GM10248 (cell line): ENCODE results near the gene DPH1.

ENCODE experiments used
- CTCF ChIA-PET: fragments of 300-600 bp; sonication (Branson Sonifier 250); formaldehyde crosslinking; extraction: SDS; loops from one replicate; lab custom pipeline; 2021; ENCODE audit warnings: antibody characterized with exemption; lab: Yijun Ruan, JAX
- POLR2A ChIA-PET: fragments of 350-650 bp; sonication (Branson Sonifier 250); formaldehyde crosslinking; extraction: SDS; loops from one replicate; lab custom pipeline; 2020; ENCODE audit warnings: antibody characterized with exemption; lab: Yijun Ruan, JAX
- DNase-seq: peaks from one replicate; pipeline ENCODE4 v3.0.0; 2012; ENCODE audit errors: extremely low spot score
- TF ChIP-seq, protein P1 (sequence below): IDR thresholded peaks from 2 replicates; pipeline ENCODE4 v1.5.1; 2012; ENCODE audit warnings: mild to moderate bottlenecking, low read depth; ENCODE audit errors: extremely low read depth, missing control alignments, control extremely low read depth

Gene DPH1

DNA sequence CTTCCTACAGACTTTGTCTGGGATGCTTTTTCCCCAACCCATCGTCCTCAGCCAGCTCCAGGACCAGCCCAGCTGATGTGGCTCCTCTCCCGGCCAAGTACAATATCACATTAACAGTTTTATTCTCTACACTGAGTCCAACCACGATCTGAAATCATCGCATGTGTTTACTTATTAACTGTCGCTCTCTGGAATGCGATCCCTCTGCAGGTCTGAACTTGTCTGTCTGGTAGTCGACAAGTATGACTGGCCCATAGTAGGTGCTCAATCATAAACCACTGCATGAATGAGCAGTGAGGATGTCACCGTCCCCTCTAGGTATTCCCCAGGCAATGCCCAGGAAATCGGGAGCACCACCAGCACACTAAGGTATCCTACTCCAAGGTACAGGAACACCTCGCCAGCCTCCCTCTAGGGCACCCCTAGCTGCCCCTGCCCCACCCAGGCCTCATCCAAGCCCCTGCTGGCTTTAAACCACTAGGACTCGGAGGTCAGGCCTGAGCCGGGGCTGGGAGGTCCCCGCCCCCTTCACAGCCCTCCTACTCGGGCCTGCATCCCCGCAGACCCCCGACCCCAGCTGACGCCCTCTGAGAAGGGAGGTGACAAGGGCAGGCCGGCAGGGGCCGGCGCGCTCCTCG lies 32.5 kb upstream of the DPH1 start:
- TF ChIP-seq, protein P1, sequence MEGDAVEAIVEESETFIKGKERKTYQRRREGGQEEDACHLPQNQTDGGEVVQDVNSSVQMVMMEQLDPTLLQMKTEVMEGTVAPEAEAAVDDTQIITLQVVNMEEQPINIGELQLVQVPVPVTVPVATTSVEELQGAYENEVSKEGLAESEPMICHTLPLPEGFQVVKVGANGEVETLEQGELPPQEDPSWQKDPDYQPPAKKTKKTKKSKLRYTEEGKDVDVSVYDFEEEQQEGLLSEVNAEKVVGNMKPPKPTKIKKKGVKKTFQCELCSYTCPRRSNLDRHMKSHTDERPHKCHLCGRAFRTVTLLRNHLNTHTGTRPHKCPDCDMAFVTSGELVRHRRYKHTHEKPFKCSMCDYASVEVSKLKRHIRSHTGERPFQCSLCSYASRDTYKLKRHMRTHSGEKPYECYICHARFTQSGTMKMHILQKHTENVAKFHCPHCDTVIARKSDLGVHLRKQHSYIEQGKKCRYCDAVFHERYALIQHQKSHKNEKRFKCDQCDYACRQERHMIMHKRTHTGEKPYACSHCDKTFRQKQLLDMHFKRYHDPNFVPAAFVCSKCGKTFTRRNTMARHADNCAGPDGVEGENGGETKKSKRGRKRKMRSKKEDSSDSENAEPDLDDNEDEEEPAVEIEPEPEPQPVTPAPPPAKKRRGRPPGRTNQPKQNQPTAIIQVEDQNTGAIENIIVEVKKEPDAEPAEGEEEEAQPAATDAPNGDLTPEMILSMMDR, result no peak
- CTCF ChIA-PET, result no interaction called here
- no peak for DNase-seq
- POLR2A ChIA-PET, result no interaction called here

GRCh38 chr17:1997927-1998742 lies 31.8 kb upstream of the DPH1 start:
- ChIA-PET CTCF (no interaction called here), POLR2A (no interaction called here)
- DNase-seq, result no peak
- TF ChIP-seq, protein P1, result no peak

DNA sequence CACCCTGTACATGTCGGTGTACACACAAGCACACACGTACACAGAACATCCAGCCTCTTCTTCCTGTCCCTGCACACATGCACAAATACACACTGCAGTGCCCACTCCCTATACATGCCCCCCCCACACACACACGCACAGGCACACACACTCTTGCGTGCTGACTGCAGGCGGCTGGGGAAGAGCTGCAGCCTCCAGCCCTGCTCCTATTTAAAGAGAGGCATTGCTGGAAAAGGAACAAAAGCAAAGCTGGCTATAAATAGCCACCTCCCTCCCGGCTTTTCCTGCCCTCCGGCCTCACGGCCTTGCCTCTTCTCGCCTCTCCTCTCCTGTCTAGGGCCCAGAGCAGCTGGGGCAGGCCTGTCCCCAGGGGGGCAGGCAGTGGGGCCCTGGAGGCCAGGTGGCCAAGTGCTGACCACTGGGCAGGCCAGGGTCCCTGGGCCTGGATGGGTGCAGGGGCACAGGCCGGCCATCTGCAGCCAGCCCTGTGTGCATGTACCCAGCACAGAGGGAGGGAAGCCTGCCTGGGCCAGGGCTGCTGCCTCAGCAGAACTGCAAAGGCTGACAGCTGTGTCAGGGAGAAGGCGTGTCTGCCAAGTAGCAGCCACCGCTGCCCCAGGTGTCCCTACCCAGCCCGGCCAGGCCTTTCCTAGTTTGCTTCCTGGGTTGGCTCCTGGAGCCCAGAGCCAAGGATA lies 30.2 kb upstream of the DPH1 start:
- POLR2A ChIA-PET, result no interaction called here
- TF ChIP-seq, protein P1, result no peak
- CTCF ChIA-PET, result interaction anchor here (1.3 kb wide), 1 partner anchor 8 kb away, joined by 3 read pairs; no protein-coding TSS in a partner anchor
- DNase-seq, result no peak

GRCh38 chr17:2002767-2003329 lies 27.1 kb upstream of the DPH1 start:
- POLR2A ChIA-PET, result interaction anchor here (0.6 kb wide), 1 partner anchor 889 kb away, joined by 6 read pairs; no protein-coding TSS in a partner anchor
- CTCF ChIA-PET, result interaction anchor here (1.3 kb wide), 1 partner anchor 9 kb away, joined by 4 read pairs; no protein-coding TSS in a partner anchor
- DNase-seq, result no peak
- TF ChIP-seq, protein P1, result no peak

- TF ChIP-seq, protein P1, result no peak
- ChIA-PET POLR2A (no interaction called here), CTCF (interaction anchor here (1.0 kb wide), 1 partner anchor 95 kb away, joined by 3 read pairs; no protein-coding TSS in a partner anchor)
- DNase-seq, result no peak
These were observed 26.4 kb upstream of the DPH1 start for GRCh38 chr17:2003525-2003924.
